Activated B cell treated with CpG ODN at 0.5 μM for 24 hours (primary cell): Measurements from ENCODE around the gene MRPL49. TPM values are rescaled to one million over a fixed set of nuclear protein-coding genes. Genes with fewer than 3 reads are reported as not detected.
A peak's percentile ranks its signal among the peaks of the same experiment; 100 is the strongest.
"Not testable (repeated sequence)": the region's sequence is repeated elsewhere in the genome, so short reads cannot be mapped to it uniquely, and the experiment has no call there.

ENCODE experiments used
- ATAC-seq: fragments of 200-7000 bp; cut with Tn5 transposase; one replicate; pipeline ENCODE4 v1.10.0; 2021; ENCODE audit warnings: low read depth, mild to moderate bottlenecking, moderate library complexity
- CTCF ChIA-PET: fragments of 350-600 bp; sonication (Branson Sonifier 250); formaldehyde crosslinking; loops from one replicate; lab custom pipeline; 2021; ENCODE audit warnings: antibody characterized with exemption; lab: Charles Lee
- POLR2A ChIA-PET: fragments of 350-600 bp; sonication (Branson Sonifier 250); formaldehyde crosslinking; loops from one replicate; lab custom pipeline; 2021; ENCODE audit warnings: antibody characterized with exemption; lab: Charles Lee
- DNase-seq: peaks from one replicate; pipeline ENCODE4 v3.0.0; 2022
- H3K27ac Mint-ChIP-seq: one replicate; pipeline ENCODE4 v1.8.0; 2020; ENCODE audit warnings: mixed read lengths
- H3K27me3 Mint-ChIP-seq: one replicate; pipeline ENCODE4 v1.8.0; 2021; ENCODE audit warnings: mixed read lengths
- H3K36me3 Mint-ChIP-seq: one replicate; pipeline ENCODE4 v1.8.0; 2021; ENCODE audit warnings: low read depth, mixed read lengths
- H3K4me1 Mint-ChIP-seq: one replicate; pipeline ENCODE4 v1.8.0; 2021; ENCODE audit warnings: mixed read lengths
- H3K4me3 Mint-ChIP-seq: one replicate; pipeline ENCODE4 v1.8.0; 2020; ENCODE audit warnings: mild to moderate bottlenecking, mixed read lengths
- H3K9me3 Mint-ChIP-seq: one replicate; pipeline ENCODE4 v1.8.0; 2020; ENCODE audit warnings: mixed read lengths
- CTCF ChIP-seq: fragments of 200-600 bp; IDR thresholded peaks from one replicate; pipeline ENCODE4 v1.8.0; 2022; ENCODE audit warnings: antibody characterized with exemption, mild to moderate bottlenecking
- intact Hi-C: fragments of 100-400 bp; cut with micrococcal nuclease; formaldehyde crosslinking; loops from one replicate; pipeline ENCODE4 v1.15.1; 2024
- total RNA-seq: library from RNA; stranded (reverse); gene quantifications from 2 replicates; pipeline ENCODE4 v1.2.3, GENCODE V29; 2022

MRPL49 gene
- total RNA-seq, 1 donor from 2014 or later = 60.0 TPM

GRCh38 chr11:65116370-65117205, 5.5 kb upstream of the MRPL49 start:
- intact Hi-C loops = loop anchor here (1.0 to 2.0 kb wide), 12 partner anchors 16 to 741 kb away; partner anchors contain the start of genes ARL2, CAPN1, CDCA5 and EHD1
- H3K36me3 Mint-ChIP-seq = peaks cover 53% of the 10 kb centered on the region
- no peak for DNase-seq
- ChIA-PET POLR2A (interaction anchor here (0.6 to 15.3 kb wide), 16 partner anchors 15 to 946 kb away, joined by 3 to 546 read pairs (median 5); partner anchors contain the start of genes ARL2, CAPN1, CDC42EP2 and DPF2), CTCF (interaction anchor here (0.7 to 3.8 kb wide), 7 partner anchors 11 to 269 kb away, joined by 3 to 28 read pairs (median 4); partner anchors contain the start of genes CAPN1 and MAJIN)
- peaks cover 72% of the 10 kb centered on the region for H3K4me1 Mint-ChIP-seq
- H3K4me3 Mint-ChIP-seq = peak overlapping the region; percentile 87
- TF ChIP-seq CTCF = no peak
- no peak for ATAC-seq
- H3K27ac Mint-ChIP-seq = peak overlapping the region; percentile 80
- no peaks in the 10 kb centered on the region for H3K27me3 Mint-ChIP-seq
- H3K9me3 Mint-ChIP-seq = no peaks in the 10 kb centered on the region

DNA sequence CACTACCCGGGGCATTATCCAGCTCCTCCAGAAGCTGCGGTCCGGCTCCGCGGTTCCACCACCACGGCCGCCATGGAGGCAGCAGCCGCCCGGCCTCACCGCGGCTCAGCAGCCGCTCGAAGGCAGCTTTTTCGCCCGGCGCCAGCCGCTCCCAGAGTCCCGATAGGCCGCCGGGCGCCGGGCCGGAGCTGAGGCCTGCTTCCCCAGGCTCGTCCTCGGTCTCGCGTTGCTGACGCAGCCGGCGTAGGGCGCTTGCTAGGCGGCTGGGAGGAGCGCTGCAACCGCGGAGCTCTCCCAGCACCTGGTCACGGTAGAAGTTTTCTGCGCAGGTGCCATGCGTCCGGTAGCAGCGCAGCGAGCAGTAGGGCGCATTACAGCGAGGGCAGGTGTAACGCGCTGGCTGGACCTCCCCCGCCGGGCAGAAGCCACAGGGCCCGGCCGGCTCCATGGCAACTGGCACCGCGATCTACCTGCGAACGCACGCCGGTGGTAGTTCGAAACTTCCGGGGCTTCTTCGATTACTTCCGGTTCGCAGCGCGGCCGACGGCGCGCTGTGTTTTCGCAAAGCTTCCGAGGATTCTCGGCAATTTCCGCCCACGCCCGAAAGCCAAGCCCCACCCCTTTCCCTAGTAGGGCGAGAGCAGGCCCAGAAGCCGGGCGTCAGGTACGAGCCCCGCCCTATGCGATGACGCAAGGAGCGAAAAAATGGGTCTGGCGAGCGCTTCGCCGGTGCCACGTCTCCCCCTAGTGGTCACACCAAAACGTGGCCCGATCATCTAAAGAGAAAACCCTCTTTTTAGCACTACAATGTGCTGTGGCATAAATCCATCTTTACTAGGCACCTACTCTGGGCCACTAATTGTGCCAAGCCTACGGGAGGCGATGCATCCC, 4.7 kb upstream of the MRPL49 start, which contains the start of gene ZNHIT2:
TSS of gene ZNHIT2 (minus strand) at position 496 of the 891 bp plus-strand sequence. CDS start at position 448, 48 bp downstream.
- intact Hi-C loops = loop anchor here (1.0 to 2.0 kb wide), 13 partner anchors 7 to 740 kb away; partner anchors contain the start of genes ARL2, CAPN1, CDCA5 and EHD1
- H3K4me1 Mint-ChIP-seq = peaks cover 76% of the 10 kb centered on the region

GRCh38 chr11:65118097-65118837, 3.9 kb upstream of the MRPL49 start:
- ATAC-seq (no peak), DNase-seq (no peak)
- H3K9me3 Mint-ChIP-seq = no peaks in the 10 kb centered on the region
- peaks cover 74% of the 10 kb centered on the region for H3K4me1 Mint-ChIP-seq
- intact Hi-C loops = loop anchor here (1.0 kb wide), 1 partner anchor 8 kb away; no protein-coding TSS in a partner anchor
- H3K27ac Mint-ChIP-seq = peak overlapping the region; percentile 89
- ChIA-PET CTCF (interaction anchor here (1.1 to 3.8 kb wide), 5 partner anchors 12 to 270 kb away, joined by 3 to 28 read pairs (median 3); partner anchors contain the start of genes CAPN1 and MAJIN), POLR2A (interaction anchor here (0.6 to 15.3 kb wide), 20 partner anchors 13 to 497 kb away, joined by 3 to 546 read pairs (median 4); partner anchors contain the start of genes ARL2, CAPN1, CDC42BPG and CDC42EP2)
- TF ChIP-seq CTCF = peak; percentile 4
- no peaks in the 10 kb centered on the region for H3K27me3 Mint-ChIP-seq
- H3K36me3 Mint-ChIP-seq = peaks cover 63% of the 10 kb centered on the region
- peak overlapping the region; percentile 87 for H3K4me3 Mint-ChIP-seq

More for the DNA sequence above, 4.7 kb upstream of the MRPL49 start, which contains the start of gene ZNHIT2:
- DNase-seq (peak; percentile 98), ATAC-seq (peak; percentile 70)
- Mint-ChIP-seq H3K36me3 (peaks cover 61% of the 10 kb centered on the region), H3K27me3 (no peaks in the 10 kb centered on the region), H3K9me3 (no peaks in the 10 kb centered on the region), H3K27ac (peak within 1 kb of the TSS; percentile 89), H3K4me3 (peak within 1 kb of the TSS; percentile 87)
- POLR2A ChIA-PET = interaction anchor here (0.6 to 15.3 kb wide), 26 partner anchors 14 to 771 kb away, joined by 3 to 546 read pairs (median 4); partner anchors contain the start of genes ARL2, CAPN1, CDC42BPG and CDC42EP2
- CTCF ChIA-PET = interaction anchor here (0.6 to 3.8 kb wide), 12 partner anchors 12 to 326 kb away, joined by 3 to 28 read pairs (median 3); partner anchors contain the start of genes ARL2, CAPN1 and MAJIN
- TF ChIP-seq CTCF = peak; percentile 34

GRCh38 chr11:65118891-65119669, 3.0 kb upstream of the MRPL49 start:
- intact Hi-C loops = loop anchor here (1.0 kb wide), 1 partner anchor 9 kb away; no protein-coding TSS in a partner anchor
- H3K4me3 Mint-ChIP-seq, ATAC-seq, H3K27me3 Mint-ChIP-seq, DNase-seq, H3K9me3 Mint-ChIP-seq: not testable (repeated sequence)
- POLR2A ChIA-PET = interaction anchor here (0.6 to 15.3 kb wide), 5 partner anchors 12 to 105 kb away, joined by 4 to 546 read pairs (median 20); partner anchors contain the start of genes ARL2, CAPN1, SYVN1 and VPS51
- H3K36me3 Mint-ChIP-seq = peaks cover 63% of the 10 kb centered on the region
- peak overlapping the region; percentile 57 for H3K27ac Mint-ChIP-seq
- H3K4me1 Mint-ChIP-seq = peaks cover 71% of the 10 kb centered on the region
- CTCF ChIA-PET = interaction anchor here (0.8 to 3.8 kb wide), 2 partner anchors 11 to 105 kb away, joined by 3 to 28 read pairs; partner anchors contain the start of gene ARL2
